Activated CD4-positive, alpha-beta T cell treated with anti-CD3 and anti-CD28 coated beads, Interleukin-2, amount 10 ng/mL, durations not matched to agents 24 days and 14 days (primary cell): Measurements from ENCODE around the gene TRAM2. TPM values are rescaled to one million over a fixed set of nuclear protein-coding genes. Genes with fewer than 3 reads are reported as not detected.

Experiments used
- DNase-seq: peaks from one replicate; pipeline ENCODE4 v3.0.0; 2022
- H3K27ac Mint-ChIP-seq: one replicate; pipeline ENCODE4 v1.8.0; 2022; ENCODE audit warnings: mild to moderate bottlenecking, mixed read lengths
- H3K27me3 Mint-ChIP-seq: one replicate; pipeline ENCODE4 v1.8.0; 2022; ENCODE audit warnings: mixed read lengths
- H3K36me3 Mint-ChIP-seq: one replicate; pipeline ENCODE4 v1.8.0; 2022; ENCODE audit warnings: low read depth, mild to moderate bottlenecking, mixed read lengths
- H3K4me1 Mint-ChIP-seq: one replicate; pipeline ENCODE4 v1.8.0; 2021; ENCODE audit warnings: mixed read lengths
- H3K4me3 Mint-ChIP-seq: one replicate; pipeline ENCODE4 v1.8.0; 2022; ENCODE audit warnings: mild to moderate bottlenecking, moderate library complexity, mixed read lengths
- H3K9me3 Mint-ChIP-seq: one replicate; pipeline ENCODE4 v1.8.0; 2021; ENCODE audit warnings: mixed read lengths
- intact Hi-C: fragments of 100-400 bp; cut with micrococcal nuclease; formaldehyde crosslinking; loops from one replicate; pipeline ENCODE4 v1.15.1; 2023
- total RNA-seq: library from RNA; stranded (reverse); gene quantifications from 2 replicates; pipeline ENCODE4 v1.2.3, GENCODE V29; 2022

The TRAM2 gene, protein sequence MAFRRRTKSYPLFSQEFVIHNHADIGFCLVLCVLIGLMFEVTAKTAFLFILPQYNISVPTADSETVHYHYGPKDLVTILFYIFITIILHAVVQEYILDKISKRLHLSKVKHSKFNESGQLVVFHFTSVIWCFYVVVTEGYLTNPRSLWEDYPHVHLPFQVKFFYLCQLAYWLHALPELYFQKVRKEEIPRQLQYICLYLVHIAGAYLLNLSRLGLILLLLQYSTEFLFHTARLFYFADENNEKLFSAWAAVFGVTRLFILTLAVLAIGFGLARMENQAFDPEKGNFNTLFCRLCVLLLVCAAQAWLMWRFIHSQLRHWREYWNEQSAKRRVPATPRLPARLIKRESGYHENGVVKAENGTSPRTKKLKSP
- 2.6 TPM in 2 replicates for total RNA-seq

DNA sequence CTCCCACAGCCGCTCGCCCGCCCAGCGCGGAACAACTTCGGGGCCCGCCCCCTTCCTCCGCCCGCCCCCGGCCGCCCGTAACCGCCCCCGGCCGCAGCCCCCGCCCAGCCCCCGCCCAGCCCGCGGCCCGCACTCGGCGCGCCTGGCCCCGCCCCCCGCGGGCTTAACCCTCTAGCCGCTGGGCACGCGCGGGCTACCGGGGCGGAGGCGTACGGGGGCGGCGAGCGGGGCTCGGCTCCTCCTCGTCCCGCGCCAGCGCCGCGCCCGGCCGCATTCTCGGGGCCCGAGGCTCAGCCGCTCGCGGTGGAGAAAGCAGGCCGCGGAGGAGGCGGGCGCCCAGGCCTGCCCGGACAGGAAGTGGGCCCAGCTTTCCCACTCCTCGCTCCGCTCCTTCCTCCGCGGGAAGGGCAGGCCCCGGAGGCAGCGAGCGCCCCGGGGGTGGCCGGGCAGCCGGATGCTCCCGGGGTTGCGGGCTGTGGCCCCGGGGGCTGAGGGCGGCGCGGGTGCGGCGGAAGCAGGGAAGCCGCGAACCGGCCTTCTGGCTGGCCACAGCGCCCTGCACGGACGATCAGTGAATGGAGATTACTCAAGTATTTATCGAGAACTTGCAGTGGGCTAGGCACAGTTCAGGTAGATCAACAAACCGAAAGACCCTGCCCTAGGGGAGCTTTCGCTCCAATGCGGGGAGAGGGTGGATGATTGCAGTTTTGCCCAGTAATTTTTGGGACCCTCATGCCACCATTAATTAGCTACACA is at the start of gene TRAM2:
Gene TRAM2 (minus strand): TSS at position 39 of the 756 bp plus-strand sequence. CDS start 145 bp downstream, outside the sequence.
- Mint-ChIP-seq H3K36me3 (no peaks in the 10 kb centered on the region), H3K27ac (peak within 1 kb of the TSS; percentile 71), H3K4me3 (peak within 1 kb of the TSS; percentile 81), H3K9me3 (no peaks in the 10 kb centered on the region), H3K27me3 (peaks cover 13% of the 10 kb centered on the region), H3K4me1 (peaks cover 30% of the 10 kb centered on the region)
- intact Hi-C loops, result loop anchor here (2.0 to 5.0 kb wide), 4 partner anchors 60 to 415 kb away; partner anchors contain the start of gene MCM3
- DNase-seq, result peak; percentile 94

DNA sequence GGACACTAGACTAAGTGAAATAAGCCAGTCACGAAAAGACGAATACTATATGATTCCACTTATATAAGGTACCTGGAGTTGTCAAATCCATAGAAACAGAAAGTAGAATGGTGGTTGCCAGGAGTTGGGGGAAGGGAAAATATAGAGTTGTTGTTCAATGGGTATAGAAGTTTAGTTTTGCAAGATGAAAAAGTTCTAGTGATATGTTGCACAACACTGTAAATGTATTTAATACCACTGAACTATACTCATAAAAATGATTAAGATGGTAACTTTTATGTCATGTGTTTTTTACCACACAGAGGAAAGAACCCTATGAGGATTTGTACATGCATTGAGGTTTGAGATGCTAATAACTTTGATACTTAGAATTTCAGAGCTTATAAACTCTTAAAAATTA is 46.0 kb upstream of the TRAM2 start:
- Mint-ChIP-seq H3K4me1 (no peaks in the 10 kb centered on the region), H3K27ac (no peak overlapping the region), H3K36me3 (no peaks in the 10 kb centered on the region), H3K4me3 (no peak overlapping the region), H3K27me3 (peaks cover 23% of the 10 kb centered on the region), H3K9me3 (no peaks in the 10 kb centered on the region)
- DNase-seq, result no peak
- intact Hi-C loops, result no loop called here

DNA sequence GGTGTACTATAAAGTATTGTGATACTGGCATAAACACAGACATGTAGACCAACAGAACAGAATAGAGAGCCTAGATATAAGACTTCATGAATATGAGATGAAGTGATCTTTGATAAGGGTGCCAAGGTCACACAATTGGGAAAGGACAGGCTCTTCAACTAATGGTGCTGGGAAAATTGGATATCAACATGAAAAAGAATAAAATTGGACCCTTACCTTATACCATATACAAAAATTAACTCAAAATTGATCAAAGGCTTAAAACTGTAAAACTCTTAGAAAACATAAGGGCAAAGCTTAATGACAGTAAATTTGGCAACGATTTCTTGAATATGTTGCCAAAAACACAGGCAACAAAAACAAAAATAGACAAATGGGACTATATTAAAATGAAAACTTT is 44.8 kb upstream of the TRAM2 start:
- no peak overlapping the region for H3K27ac Mint-ChIP-seq
- intact Hi-C loops, result no loop called here
- no peaks in the 10 kb centered on the region for H3K9me3 Mint-ChIP-seq
- H3K36me3 Mint-ChIP-seq, result no peaks in the 10 kb centered on the region
- H3K4me1 Mint-ChIP-seq, result no peaks in the 10 kb centered on the region
- no peak overlapping the region for H3K4me3 Mint-ChIP-seq
- no peak for DNase-seq
- peaks cover 21% of the 10 kb centered on the region for H3K27me3 Mint-ChIP-seq

DNA sequence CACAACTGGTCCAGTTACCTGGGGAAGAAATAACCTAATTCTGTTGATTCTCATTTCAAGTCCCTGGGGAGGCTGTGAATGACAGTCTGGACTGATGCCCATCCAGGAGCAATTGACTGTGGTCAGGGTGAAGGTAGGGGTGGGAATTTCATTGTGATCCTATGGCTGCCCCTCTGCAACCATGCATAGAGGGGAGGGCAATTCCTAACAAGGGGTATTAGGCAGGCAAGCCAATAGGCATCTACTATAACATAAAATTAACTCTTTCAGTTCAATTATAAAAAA is 44.0 kb upstream of the TRAM2 start:
- H3K4me3 Mint-ChIP-seq, result no peak overlapping the region
- peaks cover 19% of the 10 kb centered on the region for H3K27me3 Mint-ChIP-seq
- intact Hi-C loops, result no loop called here
- H3K9me3 Mint-ChIP-seq, result no peaks in the 10 kb centered on the region
- H3K27ac Mint-ChIP-seq, result no peak overlapping the region
- no peaks in the 10 kb centered on the region for H3K4me1 Mint-ChIP-seq
- H3K36me3 Mint-ChIP-seq, result no peaks in the 10 kb centered on the region
- DNase-seq, result no peak

DNA sequence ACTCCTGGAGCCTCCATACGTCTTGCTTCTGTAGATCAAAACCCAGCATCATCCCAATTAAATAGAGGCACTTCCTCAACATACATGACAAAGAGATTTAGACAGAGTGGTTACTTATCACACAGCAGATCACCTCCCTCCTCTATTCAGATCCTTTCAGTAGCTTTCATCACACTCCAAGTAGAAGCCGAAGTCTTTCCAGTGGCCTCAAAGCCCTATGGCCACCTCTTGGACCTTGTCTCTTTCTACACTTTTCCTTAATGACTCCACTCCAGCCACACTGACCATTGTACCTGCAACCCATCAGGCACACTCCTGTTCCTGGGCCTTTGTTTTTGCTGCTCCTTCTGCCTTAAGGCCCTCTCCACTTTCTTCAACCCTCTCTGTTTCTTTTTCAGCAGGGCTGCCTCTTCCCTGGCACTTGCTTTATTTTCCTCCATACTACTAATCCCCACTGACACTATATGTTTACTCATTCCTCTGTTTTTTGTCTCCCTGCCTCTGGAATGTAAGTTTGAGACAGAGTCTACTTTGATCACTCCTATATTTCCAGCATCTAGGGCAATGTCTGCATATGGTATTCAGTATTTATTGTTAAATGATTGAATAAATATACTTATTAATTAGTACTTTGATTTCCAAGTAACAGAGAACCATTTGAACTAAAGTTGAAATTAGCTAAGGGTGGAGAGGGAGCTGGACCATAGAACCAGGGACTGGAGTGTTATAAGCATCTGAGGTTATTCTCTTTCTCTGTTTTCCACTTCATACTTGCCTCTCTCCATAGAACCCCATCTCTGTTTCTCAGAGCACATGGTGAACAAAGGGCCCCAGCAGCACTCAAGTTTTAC is 43.4 kb upstream of the TRAM2 start:
- Mint-ChIP-seq H3K4me1 (no peaks in the 10 kb centered on the region), H3K36me3 (no peaks in the 10 kb centered on the region)
- intact Hi-C loops, result no loop called here

DNA sequence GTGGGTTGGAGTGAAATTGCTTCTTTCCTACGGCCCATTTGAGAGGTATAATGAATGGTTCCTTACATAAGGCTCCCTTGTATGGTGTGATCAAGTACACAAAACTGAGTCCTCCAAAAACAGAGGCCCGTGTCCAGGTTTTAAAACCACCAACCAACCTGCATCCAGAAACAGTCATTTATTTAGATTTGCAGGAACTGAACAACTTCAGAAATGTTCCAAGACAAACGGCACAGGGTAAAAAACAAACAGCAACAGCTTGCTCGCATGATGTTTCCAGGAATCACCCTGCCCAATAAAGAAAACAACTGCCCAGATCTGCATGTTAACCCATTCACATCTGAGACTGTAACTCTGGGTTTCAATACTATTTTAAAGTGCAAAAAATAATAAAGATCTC is 40.2 kb upstream of the TRAM2 start:
- Mint-ChIP-seq H3K9me3 (no peaks in the 10 kb centered on the region), H3K4me3 (no peak overlapping the region), H3K27ac (no peak overlapping the region), H3K27me3 (peaks cover 12% of the 10 kb centered on the region), H3K4me1 (no peaks in the 10 kb centered on the region), H3K36me3 (no peaks in the 10 kb centered on the region)
- no peak for DNase-seq
- intact Hi-C loops, result no loop called here

More for the DNA sequence above, 43.4 kb upstream of the TRAM2 start:
- no peak overlapping the region for H3K4me3 Mint-ChIP-seq
- no peaks in the 10 kb centered on the region for H3K9me3 Mint-ChIP-seq
- DNase-seq, result no peak
- peaks cover 18% of the 10 kb centered on the region for H3K27me3 Mint-ChIP-seq
- no peak overlapping the region for H3K27ac Mint-ChIP-seq

DNA sequence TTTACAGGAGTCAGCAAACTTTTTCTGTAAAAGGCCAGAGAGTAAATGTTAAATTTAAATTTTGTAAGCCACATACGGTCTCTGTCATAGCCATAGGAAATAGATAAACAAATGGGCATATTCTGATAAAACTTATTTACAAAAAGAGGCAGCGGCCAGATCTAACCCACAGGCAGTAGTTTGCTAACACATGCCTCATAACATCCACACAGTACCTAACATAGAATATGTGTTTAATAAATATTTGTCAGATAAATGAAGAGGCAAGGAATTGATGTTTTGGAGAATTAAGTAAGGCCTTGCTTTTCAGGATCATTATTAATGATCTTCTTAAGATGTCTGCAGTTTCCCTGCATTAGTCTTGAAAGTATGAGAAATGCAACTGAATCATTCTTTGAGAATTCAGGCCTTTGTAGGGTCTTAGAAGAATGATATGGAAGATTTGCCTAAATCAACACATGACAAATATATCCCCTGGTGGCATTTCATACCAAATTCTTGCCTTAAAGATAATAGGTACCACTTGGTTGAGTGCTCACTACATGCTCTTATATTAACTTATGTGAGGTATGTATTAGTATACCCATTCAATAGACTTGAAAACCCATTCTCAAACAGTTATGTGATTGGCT is 39.3 kb upstream of the TRAM2 start:
- no peaks in the 10 kb centered on the region for H3K36me3 Mint-ChIP-seq
- intact Hi-C loops, result no loop called here
- no peaks in the 10 kb centered on the region for H3K4me1 Mint-ChIP-seq
- no peaks in the 10 kb centered on the region for H3K9me3 Mint-ChIP-seq
- no peak overlapping the region for H3K27ac Mint-ChIP-seq
- H3K27me3 Mint-ChIP-seq, result peaks cover 6% of the 10 kb centered on the region
- no peak for DNase-seq
- H3K4me3 Mint-ChIP-seq, result no peak overlapping the region

DNA sequence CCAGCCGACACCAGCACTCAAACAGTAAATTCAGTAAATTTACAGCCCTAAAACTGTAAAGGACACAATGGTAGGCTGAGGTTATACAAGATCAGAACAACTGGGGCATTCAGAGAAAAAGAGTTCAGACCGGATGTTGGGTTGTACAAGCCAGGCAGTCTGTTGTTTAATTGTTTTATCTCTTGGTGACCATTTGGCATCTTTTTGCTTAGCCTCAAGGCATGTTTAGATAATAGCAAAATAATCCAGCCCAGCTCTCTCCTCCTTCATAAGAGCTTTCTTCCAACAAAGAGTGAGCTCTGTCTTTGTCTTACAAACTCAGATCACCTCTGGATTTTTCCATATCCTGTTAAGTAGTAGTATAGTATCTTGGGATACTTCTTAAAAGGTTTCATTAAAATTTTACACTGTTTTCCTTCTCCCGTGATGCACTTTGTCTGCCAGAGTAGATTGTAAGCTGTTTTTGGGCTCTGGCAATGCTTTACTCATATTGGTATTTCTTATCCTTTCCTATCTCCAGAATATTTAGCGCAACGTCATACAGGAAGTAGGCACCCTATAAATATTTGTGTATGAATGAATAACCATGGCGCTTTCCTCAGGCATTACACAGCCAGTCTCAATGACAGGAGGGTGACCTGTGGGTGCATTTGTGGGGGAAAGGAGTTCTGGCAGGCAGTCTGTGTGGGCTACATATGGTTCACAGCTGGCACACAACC is 35.6 kb upstream of the TRAM2 start:
- H3K4me3 Mint-ChIP-seq, result no peak overlapping the region
- H3K27ac Mint-ChIP-seq, result no peak overlapping the region
- DNase-seq, result no peak
- H3K36me3 Mint-ChIP-seq, result no peaks in the 10 kb centered on the region
- intact Hi-C loops, result no loop called here
- peaks cover 11% of the 10 kb centered on the region for H3K9me3 Mint-ChIP-seq
- no peaks in the 10 kb centered on the region for H3K4me1 Mint-ChIP-seq
- peaks cover 14% of the 10 kb centered on the region for H3K27me3 Mint-ChIP-seq

DNA sequence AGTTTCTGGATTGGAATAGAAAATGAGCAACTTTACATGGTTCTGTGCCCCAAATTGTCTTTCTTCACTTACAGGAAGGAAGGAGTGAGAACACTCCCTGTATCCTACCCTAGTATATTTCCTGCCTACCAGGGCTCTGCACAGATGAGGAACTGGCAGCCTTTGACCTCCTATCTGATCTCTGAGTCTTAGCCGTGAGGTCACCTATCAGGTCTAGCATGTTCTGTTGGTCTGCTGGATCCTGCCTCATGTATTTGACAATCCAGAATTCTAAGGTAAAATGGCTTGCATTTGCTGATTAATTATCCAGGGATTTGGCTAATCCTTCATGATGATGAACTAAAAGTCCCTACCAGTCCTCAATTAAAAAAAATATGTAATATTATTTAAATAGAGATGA is 35.0 kb upstream of the TRAM2 start:
- intact Hi-C loops, result no loop called here
- Mint-ChIP-seq H3K4me1 (no peaks in the 10 kb centered on the region), H3K9me3 (peaks cover 11% of the 10 kb centered on the region), H3K27me3 (peaks cover 14% of the 10 kb centered on the region), H3K36me3 (no peaks in the 10 kb centered on the region), H3K4me3 (no peak overlapping the region), H3K27ac (no peak overlapping the region)
- no peak for DNase-seq

DNA sequence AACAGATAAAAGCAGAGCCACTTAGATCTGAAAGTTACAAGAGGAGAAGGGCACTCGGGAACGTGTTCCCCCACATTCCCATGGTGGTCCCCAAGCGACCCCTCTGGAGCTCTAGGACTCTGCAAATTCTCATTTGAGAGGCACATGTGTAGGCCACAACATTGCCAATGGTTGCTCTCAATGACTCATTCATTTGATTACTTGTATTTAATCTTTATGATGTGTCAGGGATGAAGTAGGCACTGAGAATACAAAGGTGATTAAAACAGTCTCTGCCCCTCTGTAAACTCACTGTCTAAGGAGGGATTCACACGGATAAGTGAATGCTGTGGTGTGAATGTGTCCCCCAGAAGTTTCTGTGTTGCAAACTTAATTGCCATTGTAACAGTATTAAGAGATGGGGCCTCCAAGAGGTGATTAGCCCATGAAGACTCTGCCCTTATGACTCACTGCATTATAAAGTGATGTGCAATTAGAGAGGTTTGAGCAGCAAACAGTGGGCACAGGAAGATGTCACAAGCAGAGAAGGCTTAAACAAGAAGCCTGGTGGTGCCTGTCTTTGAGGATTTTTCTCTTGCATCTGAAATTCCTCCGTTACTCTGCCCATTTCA is 34.0 kb upstream of the TRAM2 start:
- Mint-ChIP-seq H3K27ac (no peak overlapping the region), H3K27me3 (peaks cover 15% of the 10 kb centered on the region), H3K36me3 (no peaks in the 10 kb centered on the region), H3K4me3 (no peak overlapping the region), H3K4me1 (no peaks in the 10 kb centered on the region), H3K9me3 (peaks cover 11% of the 10 kb centered on the region)
- DNase-seq, result no peak
- intact Hi-C loops, result no loop called here

DNA sequence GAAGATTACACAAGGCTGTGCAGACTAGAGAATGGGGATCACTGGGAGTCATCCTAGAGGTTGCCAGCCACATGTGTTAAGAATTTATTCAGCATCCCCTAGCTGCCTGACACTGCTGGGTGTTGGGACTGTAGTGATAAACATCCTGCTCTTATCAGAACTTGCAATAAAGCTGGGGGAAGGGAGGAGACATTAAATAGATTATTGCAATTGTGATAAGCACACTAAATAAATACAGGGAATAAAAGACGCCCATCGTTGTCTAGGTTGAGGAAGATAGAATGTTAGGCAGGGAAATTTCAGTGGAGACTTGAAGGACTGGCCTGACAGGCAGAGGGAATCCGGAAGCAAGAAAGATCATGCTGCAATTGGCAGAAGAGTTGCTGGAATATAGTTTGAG is 33.2 kb upstream of the TRAM2 start:
- H3K4me3 Mint-ChIP-seq, result no peak overlapping the region
- peaks cover 11% of the 10 kb centered on the region for H3K9me3 Mint-ChIP-seq
- intact Hi-C loops, result no loop called here
- no peaks in the 10 kb centered on the region for H3K36me3 Mint-ChIP-seq
- peaks cover 15% of the 10 kb centered on the region for H3K27me3 Mint-ChIP-seq
- DNase-seq, result no peak
- no peaks in the 10 kb centered on the region for H3K4me1 Mint-ChIP-seq
- H3K27ac Mint-ChIP-seq, result no peak overlapping the region

DNA sequence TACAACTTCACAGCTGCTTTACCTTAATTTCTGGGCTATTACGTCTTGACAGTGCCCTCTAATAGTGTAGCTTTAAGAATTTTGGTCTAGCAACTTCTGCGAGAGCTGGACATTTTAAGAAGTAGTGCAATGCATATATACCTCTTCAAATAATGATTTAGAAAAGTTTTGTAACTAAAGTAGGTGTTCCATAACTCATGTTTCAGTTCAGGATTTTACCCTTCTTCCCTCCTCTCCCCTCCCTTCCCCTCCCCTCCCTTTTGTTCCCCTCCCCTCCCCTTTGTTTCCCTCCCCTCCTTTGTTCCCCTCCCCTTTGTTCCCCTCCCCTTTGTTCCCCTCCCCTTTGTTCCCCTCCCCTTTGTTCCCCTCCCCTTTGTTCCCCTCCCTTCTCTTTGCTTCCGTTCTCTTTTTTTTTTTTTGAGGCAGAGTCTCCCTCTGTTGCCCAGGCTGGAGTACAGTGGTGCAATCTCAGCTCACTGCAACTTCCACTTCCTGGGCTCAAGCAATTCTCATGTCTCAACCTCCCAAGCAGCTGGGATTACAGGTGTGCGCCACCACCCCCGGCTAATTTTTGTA is 28.8 kb upstream of the TRAM2 start:
- peaks cover 11% of the 10 kb centered on the region for H3K9me3 Mint-ChIP-seq
- intact Hi-C loops, result no loop called here

More for the DNA sequence above, 28.8 kb upstream of the TRAM2 start:
- H3K36me3 Mint-ChIP-seq, result no peaks in the 10 kb centered on the region
- H3K27me3 Mint-ChIP-seq, result peaks cover 21% of the 10 kb centered on the region
- H3K4me1 Mint-ChIP-seq, result peaks cover 3% of the 10 kb centered on the region
- no peak for DNase-seq
- no peak overlapping the region for H3K4me3 Mint-ChIP-seq
- no peak overlapping the region for H3K27ac Mint-ChIP-seq
